ENCODE results near the gene SURF4. TPM values are rescaled to one million over a fixed set of nuclear protein-coding genes. Genes with fewer than 3 reads are reported as not detected.

The SURF4 gene
- total RNA-seq, 1 experiment from 2014 or later: 134 TPM

- CTCF ChIA-PET: no interaction called here
- Histone ChIP-seq H3K27me3 (ENCODE audit: insufficient read depth, low read length) (no peaks in the 10 kb centered on the region), H3K27ac (ENCODE audit: low read depth, low read length) (peak overlapping the region; percentile 96), H3K9ac (ENCODE audit: low read length) (peak overlapping the region; percentile 100; the same call in 1 of the 2 replicates), H3K4me1 (ENCODE audit: control insufficient read depth in 1 of 2, insufficient read depth in 2 of 2, low read length in 2 of 2) (peaks cover 12 to 31% of the 10 kb centered on the region in 2 experiments), H3K9me3 (ENCODE audit: control insufficient read depth in 1 of 2, insufficient read depth in 1 of 2, low read depth in 1 of 2, low read length in 2 of 2) (no peaks in the 10 kb centered on the region), H3K4me2 (ENCODE audit: low read length) (peak overlapping the region; percentile 98), H3K9me2 (ENCODE audit: insufficient read depth) (no peaks in the 10 kb centered on the region), H3K36me3 (ENCODE audit: control insufficient read depth in 1 of 2, insufficient read depth in 2 of 2, low read length in 2 of 2) (peaks cover 36 to 58% of the 10 kb centered on the region in 2 experiments), H4K20me1 (ENCODE audit: insufficient read depth) (peaks cover 10% of the 10 kb centered on the region; the same call in 1 of the 2 replicates), H3K79me2 (ENCODE audit: insufficient read depth, low read length) (peaks cover 65% of the 10 kb centered on the region), H3K4me3 (replicated peaks in 1 of 2; ENCODE audit: low read depth in 1 of 2, low read length in 2 of 2) (peak overlapping the region in 1 of 2 experiments; percentile 100; a peak in 3 of 4 replicates), H2AFZ (ENCODE audit: low read depth, low read length, poor library complexity, severe bottlenecking) (no peak overlapping the region)
- RAD21 ChIA-PET (ENCODE audit: low non-redundant PET in 1 of 2, low total read pairs in 2 of 2, uncharacterized antibody in 2 of 2, unreplicated experiment in 2 of 2): no interaction called here
- TF ChIP-seq POLR2AphosphoS5 (IDR thresholded peaks at IDR 0.05; ENCODE audit: low read depth, low read length) (no peak; the same call in 1 of the 2 replicates), EZH2 (IDR thresholded peaks at IDR 0.05) (no peak), ATF3 (IDR thresholded peaks at IDR 0.05) (no peak), JUND (IDR thresholded peaks at IDR 0.05) (no peak), YY1 (IDR thresholded peaks at IDR 0.05; ENCODE audit: extremely low read depth, insufficient replicate concordance, low read depth, low read length) (no peak), REST (IDR thresholded peaks at IDR 0.05; ENCODE audit: low read depth) (no peak), MAX (IDR thresholded peaks at IDR 0.05) (no peak), CBX3 (IDR thresholded peaks at IDR 0.05; ENCODE audit: low read depth) (no peak), EZH2phosphoT487 (IDR thresholded peaks at IDR 0.05; ENCODE audit: borderline replicate concordance) (no peak), ZNF274 (IDR thresholded peaks at IDR 0.05; ENCODE audit: low read depth, low read length) (no peak)
- intact Hi-C loops (cut with micrococcal nuclease): loop anchor here (10.0 kb wide), 1 partner anchor 645 kb away; the partner anchor contains the start of gene VAV2
- POLR2A ChIA-PET: interaction anchor here (0.6 to 1.6 kb wide), 3 partner anchors 10 to 216 kb away, joined by 3 to 4 read pairs (median 3); no protein-coding TSS in a partner anchor
- DNase-seq (ENCODE audit: low read depth, low spot score): no peak
- no peak for ATAC-seq
- no TSS peak for BruUV-seq (replicated peaks)
Measured at GRCh38 chr9:133349965-133350616, 25.8 kb downstream of the SURF4 start.

All from HCT116 (cell line).